Stimulated activated CD4-positive, alpha-beta T cell treated with anti-CD3 and anti-CD28 coated beads, Interleukin-1b, Interleukin-23, amount 100 ng/mL, for 48 hours (primary cell): ENCODE data around the gene TENM4.

Experiments
- DNase-seq: peaks from one replicate; pipeline ENCODE4 v3.0.0-alpha.2; 2020

The TENM4 gene

GRCh38 chr11:79336797-79337517 lies 103.9 kb downstream of the TENM4 start:
- DNase-seq: no peak

GRCh38 chr11:79335681-79336080 lies 105.1 kb downstream of the TENM4 start:
- no peak for DNase-seq

DNA sequence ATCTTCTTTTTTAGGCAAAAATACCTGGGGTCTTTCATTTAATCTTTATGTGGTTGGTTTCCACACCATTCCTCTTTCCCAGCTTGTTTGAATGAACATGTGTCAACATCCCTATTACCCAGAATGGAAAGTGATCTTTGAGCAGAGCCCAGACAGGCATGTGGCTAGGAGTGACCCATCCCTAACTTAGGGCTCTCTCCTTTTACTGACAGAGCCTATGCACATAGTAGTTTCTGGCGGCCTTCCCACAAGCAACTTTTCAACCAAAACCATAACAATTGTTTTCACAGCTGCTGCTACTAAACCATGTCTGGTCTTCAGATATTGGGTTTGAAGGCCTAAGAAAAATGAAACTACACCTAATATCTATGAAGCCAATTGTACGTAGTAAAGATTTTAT lies 107.5 kb downstream of the TENM4 start:
- no peak for DNase-seq

GRCh38 chr11:79332017-79332416 lies 108.8 kb downstream of the TENM4 start:
- DNase-seq: no peak

GRCh38 chr11:79331203-79331901 lies 109.5 kb downstream of the TENM4 start:
- DNase-seq: no peak

DNA sequence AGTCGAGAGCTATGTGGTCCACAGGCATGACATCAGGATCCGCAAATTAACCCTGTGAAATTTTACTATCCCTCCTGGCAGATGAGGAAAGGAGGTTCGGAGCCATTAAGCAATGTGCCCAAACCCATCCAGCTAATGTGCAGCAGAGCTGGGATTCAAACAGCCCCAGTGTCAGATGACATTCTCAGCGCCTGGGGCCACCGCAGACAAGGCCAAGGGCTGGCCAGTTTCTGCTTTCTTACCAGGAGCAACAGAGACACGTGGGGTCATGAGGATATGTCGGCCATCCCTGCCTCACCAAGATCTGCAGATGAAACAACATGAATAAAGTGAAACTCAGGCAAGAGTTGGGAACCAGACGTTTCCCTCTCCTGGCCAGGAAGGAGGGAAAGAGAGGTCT lies 110.2 kb downstream of the TENM4 start:
- no peak for DNase-seq

GRCh38 chr11:79329561-79329960 lies 111.3 kb downstream of the TENM4 start:
- no peak for DNase-seq

GRCh38 chr11:79328402-79328801 lies 112.4 kb downstream of the TENM4 start:
- DNase-seq: no peak

DNA sequence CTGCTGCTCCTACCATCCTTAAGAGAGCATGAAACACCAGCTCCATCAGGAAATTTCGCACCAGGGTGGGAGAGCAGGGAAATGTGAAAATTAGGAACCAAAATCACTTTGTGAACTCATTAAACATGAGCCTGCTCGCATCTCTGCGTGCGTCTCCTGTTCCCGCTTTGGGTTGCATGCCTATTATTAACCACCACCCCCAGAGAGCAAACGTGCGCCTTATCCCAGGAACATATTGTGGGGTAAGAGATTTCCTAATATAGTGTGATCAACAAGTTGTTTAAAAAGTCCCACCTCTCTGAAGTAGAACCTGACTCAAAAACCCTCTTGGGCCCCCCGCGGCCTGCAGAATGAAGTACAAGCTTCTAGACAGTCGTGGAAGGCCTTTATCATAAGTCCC lies 115.0 kb downstream of the TENM4 start:
- DNase-seq: no peak

DNA sequence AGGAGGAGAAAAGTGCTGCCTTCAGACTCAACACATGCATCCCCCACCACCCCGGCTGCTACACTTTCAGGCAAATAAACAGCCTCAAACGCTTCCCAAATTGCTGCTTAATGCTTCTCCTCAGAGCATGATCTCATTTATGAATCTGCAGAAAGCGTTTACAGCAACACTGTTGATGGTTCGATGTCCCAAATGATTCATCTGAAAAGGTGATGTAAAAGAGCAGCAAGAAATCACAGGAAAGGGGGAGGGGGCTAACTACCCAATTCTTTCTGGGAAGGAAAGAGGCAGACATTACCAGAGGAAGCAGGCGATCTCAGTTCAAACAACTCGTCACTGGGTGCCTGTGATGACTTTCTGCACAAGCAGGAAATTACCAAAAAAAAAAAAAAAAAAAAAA lies 119.6 kb downstream of the TENM4 start:
- no peak for DNase-seq

DNA sequence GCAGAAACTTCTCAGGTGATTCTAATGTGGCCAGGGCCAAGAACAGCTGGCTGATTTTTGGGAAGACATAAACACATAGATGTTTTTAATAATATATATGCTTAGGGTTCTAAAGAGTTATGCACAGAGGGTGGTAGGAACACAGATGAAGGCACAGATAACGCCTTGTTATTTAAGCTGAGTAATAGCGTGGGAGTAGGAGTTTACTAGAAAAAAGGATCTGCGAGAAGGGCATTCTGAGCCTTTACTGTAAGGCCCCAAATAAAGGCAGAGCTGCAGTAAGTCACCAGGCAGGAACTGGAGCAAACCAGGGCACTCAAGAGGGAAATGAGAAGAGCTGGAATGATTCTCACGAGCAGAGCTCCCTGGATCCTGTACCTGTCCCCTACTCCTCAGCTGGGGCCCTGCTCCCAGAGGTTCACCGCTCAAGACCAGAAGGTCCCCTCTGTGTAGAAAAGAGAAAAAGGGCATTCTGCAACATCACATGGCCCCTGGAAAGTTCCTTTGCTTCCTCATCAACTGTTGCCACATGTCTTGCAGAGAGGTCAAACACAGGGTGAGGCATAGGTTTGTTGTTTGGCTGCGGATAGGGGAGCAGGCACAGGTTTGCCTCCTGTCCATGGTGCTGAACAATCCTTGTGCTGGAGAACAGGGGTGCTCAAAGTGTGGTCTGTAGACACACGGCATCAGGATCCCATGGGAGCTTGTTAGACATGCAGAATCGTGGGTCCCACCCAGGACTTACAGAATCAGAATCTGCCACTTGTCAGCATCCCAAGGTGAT lies 125.7 kb downstream of the TENM4 start:
- DNase-seq: no peak

- DNase-seq: no peak
These were observed 127.3 kb downstream of the TENM4 start for GRCh38 chr11:79313530-79313913.

DNA sequence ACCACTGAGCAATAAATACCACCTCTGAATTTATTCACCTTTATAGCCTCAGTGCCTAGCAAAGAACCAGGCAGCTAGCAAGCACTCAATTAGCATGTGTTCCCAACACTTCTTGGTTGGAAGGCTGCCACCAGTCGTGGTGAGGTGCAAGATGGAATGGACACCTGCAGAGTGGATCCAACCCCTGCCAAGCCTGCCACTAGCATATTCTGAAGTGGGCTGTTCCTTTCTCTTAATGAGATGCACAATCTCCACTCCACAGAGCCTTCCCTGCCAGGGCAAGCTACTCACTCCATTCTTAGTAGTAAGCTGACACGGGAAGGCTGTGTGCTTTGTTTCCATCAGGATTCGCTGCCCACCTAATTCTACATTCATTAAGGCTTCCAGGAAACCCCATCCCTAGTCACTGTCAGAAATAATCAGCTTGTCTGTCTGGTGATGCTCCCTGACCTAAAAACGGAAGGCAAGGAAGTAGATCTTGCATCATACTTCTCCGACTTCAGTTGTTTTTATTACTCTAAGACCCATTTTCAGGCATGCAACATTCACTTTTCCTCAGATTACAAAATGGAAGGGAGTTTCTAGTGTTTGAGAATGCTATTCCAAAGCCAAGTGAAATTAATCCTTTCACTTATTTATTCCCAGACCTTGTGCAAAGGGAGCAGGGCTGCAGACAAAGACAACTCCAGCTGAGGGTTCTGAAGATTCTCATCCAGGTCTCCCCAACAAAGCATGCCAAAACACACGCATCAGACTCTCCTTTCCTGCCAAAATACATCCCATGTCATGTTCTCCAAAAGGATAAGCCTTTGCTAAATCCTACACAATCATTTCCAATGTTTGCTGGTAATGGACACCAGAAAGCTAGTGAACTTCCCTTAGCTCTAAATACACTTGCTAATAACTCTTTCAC lies 128.0 kb downstream of the TENM4 start:
- DNase-seq: no peak

DNA sequence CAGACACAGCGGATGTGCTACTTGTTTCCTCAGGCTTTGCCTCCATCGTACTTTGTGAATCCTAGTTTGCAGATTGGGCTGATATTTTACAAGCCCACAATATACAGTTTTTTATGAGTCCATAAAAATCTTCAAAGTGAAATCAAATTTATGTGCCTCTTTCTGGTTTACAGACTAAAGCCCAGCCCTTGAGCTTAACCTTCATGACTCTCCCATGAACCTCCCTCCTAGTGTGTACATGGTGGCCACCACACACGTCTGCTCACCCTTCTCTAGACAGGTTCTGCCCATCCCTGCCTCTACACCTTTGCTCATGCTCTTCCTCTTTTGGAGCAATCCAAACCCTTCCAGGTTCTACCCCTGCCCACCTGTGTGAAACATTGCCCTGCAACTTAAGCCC lies 129.4 kb downstream of the TENM4 start:
- no peak for DNase-seq

DNA sequence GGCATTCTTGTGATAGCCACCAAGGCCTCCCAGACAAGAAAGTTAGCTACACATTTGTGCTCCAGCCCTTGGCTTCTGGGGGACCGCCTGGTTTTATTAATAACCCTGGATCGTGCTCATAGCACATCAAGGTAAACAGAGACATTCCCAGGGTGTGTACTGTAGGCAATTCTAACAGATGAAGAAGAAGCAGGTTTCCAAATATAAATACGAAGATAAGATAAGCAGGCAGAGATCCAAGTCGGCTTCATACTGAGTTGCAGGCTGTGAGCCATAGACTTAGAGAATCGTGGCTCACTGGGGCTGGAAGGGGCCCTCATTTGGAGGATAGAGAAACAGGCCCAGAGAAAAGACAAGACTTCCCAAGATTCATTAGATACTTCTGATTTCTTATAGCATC lies 131.4 kb downstream of the TENM4 start:
- DNase-seq: no peak

GRCh38 chr11:79308429-79308828 lies 132.4 kb downstream of the TENM4 start:
- no peak for DNase-seq

DNA sequence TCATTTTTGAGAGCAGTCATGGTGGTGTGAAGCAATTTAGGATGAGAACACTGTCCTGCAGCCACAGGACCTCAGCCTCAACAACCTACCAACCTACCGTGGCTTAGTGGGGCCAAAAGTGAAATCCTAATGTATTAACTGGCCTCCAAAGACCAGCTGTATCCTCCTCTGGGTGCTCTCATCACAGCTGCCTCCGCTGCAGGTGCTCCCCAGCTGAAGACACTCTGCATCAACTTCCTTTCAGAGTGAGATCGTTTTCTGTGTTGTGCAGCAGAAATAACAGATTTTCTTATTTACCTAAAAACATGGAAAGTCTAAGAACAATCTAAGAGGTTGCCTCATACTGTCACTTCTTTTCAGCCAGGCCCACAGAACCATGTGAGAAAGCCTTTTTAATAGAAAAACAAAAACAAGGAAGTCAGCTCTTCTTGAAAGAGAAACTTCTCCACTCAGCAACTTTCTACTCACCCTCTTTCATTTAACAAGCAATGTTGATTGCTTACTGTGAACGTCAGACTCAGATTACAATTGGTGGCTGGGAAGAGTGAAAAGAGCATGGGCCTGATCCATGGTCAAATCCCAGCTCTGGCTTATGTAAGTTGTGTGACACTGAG lies 136.1 kb downstream of the TENM4 start:
- DNase-seq: no peak

- no peak for DNase-seq
These were observed 144.7 kb downstream of the TENM4 start for GRCh38 chr11:79296141-79296540.

DNA sequence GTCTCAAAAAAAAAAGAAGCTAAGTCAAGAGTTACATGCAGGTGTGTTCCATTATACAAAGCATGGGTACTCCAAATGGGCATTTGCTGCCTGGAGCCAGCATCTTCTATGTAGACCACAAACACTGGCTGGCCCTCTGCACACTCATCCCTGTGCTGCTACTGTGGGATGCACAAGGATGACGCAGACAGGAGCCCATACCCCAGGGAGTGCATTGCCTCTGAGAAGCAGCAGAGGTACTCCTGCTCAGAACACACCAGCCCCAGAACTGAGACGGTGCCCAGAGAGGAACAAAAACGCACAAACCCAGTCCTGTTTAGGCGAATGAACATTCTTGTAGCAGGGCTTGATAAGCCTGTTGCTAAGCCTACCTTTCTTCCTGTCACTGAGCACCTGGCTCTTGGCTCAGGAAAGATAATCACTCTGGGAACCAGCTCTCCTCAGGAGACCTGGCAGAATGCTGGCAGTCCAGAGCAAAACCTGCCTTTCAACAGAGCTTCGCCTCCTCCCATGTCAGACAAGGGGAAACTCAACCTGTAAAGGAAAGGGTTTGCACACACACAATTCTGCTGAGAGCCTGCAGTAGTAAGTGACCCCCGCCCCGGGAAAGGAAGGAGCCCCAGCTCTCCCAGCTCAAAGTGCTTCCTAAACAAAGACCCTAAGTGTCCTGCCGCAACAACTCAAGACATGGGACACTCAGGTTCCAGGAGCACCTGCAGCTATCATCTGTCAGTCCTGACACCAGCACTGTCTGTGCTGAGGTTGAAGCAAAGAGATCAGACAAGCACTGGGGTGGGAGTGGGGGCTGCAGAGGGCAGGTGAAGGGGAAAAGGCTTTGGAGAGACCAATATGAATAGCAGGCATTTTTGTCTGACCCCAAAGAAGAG lies 145.7 kb downstream of the TENM4 start:
- DNase-seq: no peak

DNA sequence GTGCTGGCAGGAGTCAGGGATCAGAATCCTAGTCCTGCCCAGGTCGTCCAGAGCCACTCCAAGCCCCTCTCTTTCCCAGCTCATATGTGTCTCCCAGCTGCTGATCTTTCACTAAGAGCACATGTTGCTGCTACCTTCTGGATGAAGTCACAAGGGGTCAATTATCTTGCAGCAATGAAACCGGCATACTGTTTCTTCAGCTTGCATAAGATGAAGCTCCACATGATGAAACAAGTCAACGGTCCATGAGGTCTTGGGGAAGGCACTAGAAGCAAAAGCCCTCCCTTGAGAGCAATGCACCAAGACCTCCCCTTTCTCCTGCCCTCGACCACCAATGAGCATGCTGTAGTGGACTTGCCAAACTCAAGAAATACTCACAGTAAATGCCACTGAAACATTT lies 148.9 kb downstream of the TENM4 start:
- DNase-seq: no peak

DNA sequence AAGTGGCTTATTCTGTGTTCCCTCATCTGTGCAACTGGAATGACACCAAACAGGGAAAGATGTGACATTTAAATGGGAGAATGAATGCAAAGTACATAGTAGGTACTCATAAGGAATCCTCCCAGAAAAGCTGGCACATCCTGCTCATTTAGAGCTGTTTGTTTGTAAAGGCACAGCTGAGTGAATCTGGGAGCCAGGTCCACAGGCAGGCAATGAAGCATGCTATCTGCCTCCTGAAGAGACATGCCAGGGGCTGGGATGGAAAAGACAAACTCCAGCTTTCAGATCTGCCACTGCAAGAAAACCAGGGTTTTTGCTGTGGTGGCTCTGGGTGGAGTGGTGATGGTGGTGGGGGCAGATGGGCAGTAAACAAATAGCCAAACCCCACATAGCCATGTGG lies 150.1 kb downstream of the TENM4 start:
- no peak for DNase-seq
